Brain microvascular endothelial cell (primary cell): ENCODE measurements around the gene GMDS.
A peak's percentile ranks its signal among the peaks of the same experiment; 100 is the strongest.

Source experiments
- DNase-seq: peaks from one replicate; pipeline ENCODE4 v3.0.0-alpha.2; 2020
- H3K27ac ChIP-seq: fragments of 250-450 bp; sonication (Bioruptor Pico); 2 replicates; pipeline ENCODE4 v1.5.1; 2020; ENCODE audit warnings: mild to moderate bottlenecking, moderate library complexity
- H3K27me3 ChIP-seq: fragments of 250-450 bp; sonication (Bioruptor Pico); replicated peaks from 2 replicates; pipeline ENCODE4 v1.5.1; 2020; ENCODE audit warnings: mild to moderate bottlenecking
- H3K36me3 ChIP-seq: fragments of 250-450 bp; sonication (Bioruptor Pico); replicated peaks from 2 replicates; pipeline ENCODE4 v1.5.1; 2020; ENCODE audit warnings: mild to moderate bottlenecking
- H3K4me3 ChIP-seq: 2 replicates; pipeline ENCODE4 v1.5.1; 2011; ENCODE audit warnings: low read depth, mild to moderate bottlenecking, control low read depth, low read length, moderate library complexity
- in situ Hi-C: cut with HindIII; loops from 2 replicates; pipeline ENCODE4 v1.10.0; 2017; ENCODE audit warnings: low sequenced_read_pairs, low pct_ligation_motif_present
- TF ChIP-seq, protein P1 (sequence below): IDR thresholded peaks from 2 replicates; pipeline ENCODE4 v1.5.1; 2011; ENCODE audit warnings: low read depth, mild to moderate bottlenecking, moderate library complexity, low read length, control low read depth, inconsistent platforms; ENCODE audit errors: missing control alignments

The GMDS gene

DNA sequence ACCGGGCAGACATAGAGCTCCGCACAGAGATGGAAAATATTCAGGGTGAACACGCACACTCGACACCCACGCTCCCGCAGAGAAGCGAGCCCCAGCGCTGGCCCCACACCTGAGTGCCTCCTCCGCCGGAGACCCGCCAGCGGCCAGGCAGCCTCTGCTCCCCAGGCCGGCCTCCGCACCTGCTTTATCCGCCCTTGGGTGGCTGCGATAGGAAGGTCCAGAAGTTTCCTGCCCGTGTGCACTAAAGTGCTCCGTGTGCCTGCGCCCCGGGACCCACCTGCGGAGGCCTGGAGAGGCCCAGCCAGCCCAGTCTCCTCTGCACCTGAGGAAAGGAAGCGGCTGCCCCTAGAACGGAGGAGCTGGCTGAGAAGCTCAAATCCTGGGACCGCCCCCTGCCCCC lies 646.5 kb downstream of the GMDS start:
- DNase-seq = no peak
- in situ Hi-C loops = no loop called here

DNA sequence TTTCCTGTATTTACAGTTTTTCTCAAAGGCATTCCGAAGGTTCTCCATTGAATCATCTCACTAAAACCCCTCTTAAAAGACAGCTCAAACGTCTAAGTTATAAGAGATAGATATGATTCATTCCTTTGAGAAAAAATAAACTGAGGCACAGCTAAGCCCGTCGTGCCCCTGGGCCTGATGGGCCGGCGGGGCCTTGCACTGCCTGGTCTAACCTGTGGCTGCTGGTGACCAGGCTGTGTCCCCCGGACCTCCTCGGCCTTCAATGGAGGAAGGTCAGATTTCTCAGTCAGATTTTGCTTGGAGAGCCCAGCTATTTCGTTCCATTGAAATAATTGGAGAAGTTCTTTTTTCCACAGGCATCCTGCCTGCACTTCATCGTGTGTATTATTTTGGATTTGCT lies 647.0 kb downstream of the GMDS start:
- H3K36me3 ChIP-seq = no peaks in the 10 kb centered on the region
- in situ Hi-C loops = no loop called here
- no peak overlapping the region for H3K4me3 ChIP-seq
- no peak overlapping the region for H3K27ac ChIP-seq
- TF ChIP-seq, protein P1, sequence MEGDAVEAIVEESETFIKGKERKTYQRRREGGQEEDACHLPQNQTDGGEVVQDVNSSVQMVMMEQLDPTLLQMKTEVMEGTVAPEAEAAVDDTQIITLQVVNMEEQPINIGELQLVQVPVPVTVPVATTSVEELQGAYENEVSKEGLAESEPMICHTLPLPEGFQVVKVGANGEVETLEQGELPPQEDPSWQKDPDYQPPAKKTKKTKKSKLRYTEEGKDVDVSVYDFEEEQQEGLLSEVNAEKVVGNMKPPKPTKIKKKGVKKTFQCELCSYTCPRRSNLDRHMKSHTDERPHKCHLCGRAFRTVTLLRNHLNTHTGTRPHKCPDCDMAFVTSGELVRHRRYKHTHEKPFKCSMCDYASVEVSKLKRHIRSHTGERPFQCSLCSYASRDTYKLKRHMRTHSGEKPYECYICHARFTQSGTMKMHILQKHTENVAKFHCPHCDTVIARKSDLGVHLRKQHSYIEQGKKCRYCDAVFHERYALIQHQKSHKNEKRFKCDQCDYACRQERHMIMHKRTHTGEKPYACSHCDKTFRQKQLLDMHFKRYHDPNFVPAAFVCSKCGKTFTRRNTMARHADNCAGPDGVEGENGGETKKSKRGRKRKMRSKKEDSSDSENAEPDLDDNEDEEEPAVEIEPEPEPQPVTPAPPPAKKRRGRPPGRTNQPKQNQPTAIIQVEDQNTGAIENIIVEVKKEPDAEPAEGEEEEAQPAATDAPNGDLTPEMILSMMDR = no peak
- peaks cover 24% of the 10 kb centered on the region for H3K27me3 ChIP-seq
- no peak for DNase-seq

More for the DNA sequence above, 646.5 kb downstream of the GMDS start:
- no peak overlapping the region for H3K4me3 ChIP-seq
- no peaks in the 10 kb centered on the region for H3K36me3 ChIP-seq
- TF ChIP-seq, protein P1 = no peak
- H3K27me3 ChIP-seq = peaks cover 22% of the 10 kb centered on the region
- no peak overlapping the region for H3K27ac ChIP-seq

DNA sequence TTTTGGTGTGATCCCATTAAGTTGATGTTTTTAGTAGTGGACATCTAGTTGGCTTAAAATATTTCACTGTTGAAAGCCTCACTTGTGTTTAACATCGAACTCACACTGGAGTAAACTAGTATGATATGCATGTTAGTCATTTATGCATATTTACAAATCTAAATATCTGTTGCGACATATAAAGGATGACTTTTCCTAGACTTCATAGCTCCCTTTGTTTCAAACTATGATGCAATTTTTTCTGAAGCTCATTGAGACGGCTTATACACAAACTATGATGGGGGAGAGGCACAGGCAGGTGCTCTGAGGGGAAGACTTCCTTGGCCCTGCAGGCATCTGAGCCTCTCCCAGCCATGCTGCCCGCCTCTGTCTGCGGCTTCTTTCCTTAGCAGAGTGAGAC lies 647.5 kb downstream of the GMDS start:
- in situ Hi-C loops = no loop called here
- Histone ChIP-seq H3K27me3 (peaks cover 26% of the 10 kb centered on the region), H3K27ac (no peak overlapping the region), H3K36me3 (no peaks in the 10 kb centered on the region), H3K4me3 (no peak overlapping the region)
- TF ChIP-seq, protein P1 = no peak
- DNase-seq = no peak

DNA sequence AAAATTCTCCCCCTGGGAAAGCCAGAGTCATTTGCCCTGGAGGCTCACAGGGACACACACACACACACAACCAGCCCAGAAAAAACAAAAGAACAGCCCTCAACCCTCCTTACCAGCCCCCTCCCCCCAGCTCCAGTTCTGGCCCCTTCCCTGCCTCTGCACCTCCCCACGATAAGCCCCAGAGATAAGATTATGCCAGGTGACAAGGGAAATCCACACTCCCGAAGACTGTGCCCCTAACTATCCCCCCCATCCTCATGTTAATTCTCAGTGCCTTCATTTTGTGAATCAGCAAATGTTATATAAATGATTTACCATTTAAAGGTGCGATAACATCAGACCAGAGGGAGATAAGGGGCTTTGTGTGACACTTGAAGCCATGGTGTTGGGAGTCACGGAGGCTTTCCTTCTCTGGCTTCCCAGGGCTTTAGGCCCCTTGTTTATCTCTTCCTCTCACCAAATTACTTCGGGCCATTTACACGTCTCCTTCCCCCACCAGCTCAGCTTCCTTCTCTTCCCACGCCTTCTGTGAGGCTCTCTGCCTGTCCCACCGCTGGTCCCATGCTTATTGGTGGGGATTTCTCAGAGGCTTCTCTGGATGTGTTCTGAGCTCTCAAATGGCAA lies 648.2 kb downstream of the GMDS start:
- Histone ChIP-seq H3K36me3 (no peaks in the 10 kb centered on the region), H3K27ac (no peak overlapping the region), H3K27me3 (peaks cover 25% of the 10 kb centered on the region), H3K4me3 (no peak overlapping the region)
- TF ChIP-seq, protein P1 = no peak
- in situ Hi-C loops = no loop called here
- no peak for DNase-seq

DNA sequence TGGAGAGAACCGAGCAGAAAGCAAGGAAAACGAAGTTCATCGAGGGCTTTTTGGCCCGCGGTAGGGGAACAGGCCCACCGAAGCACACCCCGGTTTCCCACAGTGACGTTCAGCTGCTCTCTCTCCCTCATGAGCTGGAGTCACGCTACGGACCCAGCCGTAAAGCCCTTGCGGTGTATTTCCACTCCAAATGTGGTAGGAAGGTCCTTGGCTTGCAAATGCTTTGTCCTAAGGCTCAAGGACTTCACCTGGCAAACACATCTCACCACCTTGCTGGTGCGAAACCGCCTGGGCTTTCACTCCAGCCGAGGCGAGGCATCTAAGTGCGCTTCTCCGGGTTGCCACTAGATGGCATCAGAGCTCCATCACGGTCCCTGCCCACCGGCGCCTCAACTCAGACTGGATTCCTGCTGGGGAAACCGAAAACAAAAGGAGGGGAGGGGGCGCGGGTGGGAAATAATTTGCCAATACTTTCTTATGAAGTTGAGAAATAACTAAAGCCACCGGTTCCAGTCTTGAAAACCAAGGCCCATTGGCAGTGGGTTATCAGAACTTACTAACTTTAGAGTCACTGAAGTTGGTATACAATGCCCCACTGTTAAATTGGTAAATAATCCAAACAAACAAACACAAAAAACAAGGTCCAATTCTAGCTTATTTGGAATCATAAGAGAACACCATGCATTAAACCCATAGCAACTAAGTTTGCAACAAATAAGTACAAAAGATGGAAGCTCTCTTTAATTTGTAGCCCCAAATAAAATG lies 649.1 kb downstream of the GMDS start:
- Histone ChIP-seq H3K27ac (no peak overlapping the region), H3K4me3 (no peak overlapping the region), H3K36me3 (no peaks in the 10 kb centered on the region), H3K27me3 (peaks cover 16% of the 10 kb centered on the region)
- in situ Hi-C loops = no loop called here
- no peak for DNase-seq
- TF ChIP-seq, protein P1 = peak; percentile 91
